IPS DF 4.7 (cell line): Measurements from ENCODE around the gene AXL.
"Not testable (repeated sequence)": the region's sequence is repeated elsewhere in the genome, so short reads cannot be mapped to it uniquely, and the experiment has no call there.

ENCODE experiments used
- DNase-seq: peaks from one replicate; pipeline ENCODE4 v3.0.0-alpha.2; 2013; ENCODE audit warnings: low spot score; ENCODE audit errors: extremely low read depth

AXL gene

GRCh38 chr19:41206456-41206855, 12.6 kb upstream of the AXL start:
- no peak for DNase-seq

DNA sequence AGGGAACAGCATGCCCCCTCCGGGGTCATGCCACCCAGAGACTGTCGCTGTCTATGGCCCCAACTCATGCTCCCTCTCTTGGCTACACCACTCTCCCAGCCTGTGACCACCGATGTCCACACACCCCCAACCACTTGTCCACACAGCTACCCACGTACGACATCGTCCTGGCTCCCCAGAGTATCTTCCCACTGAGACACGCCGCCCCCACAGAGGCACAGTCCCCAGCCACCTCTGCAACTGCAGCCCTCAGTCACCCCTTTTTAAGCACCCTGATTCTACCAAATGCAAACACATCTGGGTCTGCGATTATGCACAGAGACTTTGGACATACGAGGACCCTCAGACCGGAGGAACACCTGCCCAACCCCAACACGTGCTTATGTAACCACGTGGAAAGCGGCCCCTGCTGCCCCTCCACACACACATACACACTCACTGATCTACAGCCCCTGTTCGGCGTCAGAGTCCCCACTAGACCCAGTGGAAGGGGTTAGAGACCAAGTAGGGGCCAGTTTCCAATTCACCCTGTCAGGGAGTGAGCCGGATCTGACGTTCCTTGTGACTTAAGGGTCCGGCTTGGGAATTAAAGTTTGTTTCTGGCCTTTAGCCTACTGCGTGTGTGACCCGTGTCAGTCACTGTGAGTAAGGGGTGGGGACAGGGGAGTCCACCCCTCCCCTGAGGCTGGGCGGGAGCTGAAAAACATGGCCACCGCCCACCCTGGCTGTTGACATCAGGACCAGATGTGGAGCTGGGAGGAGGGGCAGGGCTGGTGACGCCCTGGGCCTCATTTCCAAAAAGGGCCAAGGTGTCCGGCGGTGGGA, 11.9 kb upstream of the AXL start:
- DNase-seq, result no peak

GRCh38 chr19:41214161-41214560, 4.9 kb upstream of the AXL start:
- DNase-seq, result no peak

GRCh38 chr19:41217741-41218140, 1.3 kb upstream of the AXL start:
- DNase-seq, result no peak

GRCh38 chr19:41218249-41218614, 791 bp upstream of the AXL start:
- DNase-seq, result no peak

DNA sequence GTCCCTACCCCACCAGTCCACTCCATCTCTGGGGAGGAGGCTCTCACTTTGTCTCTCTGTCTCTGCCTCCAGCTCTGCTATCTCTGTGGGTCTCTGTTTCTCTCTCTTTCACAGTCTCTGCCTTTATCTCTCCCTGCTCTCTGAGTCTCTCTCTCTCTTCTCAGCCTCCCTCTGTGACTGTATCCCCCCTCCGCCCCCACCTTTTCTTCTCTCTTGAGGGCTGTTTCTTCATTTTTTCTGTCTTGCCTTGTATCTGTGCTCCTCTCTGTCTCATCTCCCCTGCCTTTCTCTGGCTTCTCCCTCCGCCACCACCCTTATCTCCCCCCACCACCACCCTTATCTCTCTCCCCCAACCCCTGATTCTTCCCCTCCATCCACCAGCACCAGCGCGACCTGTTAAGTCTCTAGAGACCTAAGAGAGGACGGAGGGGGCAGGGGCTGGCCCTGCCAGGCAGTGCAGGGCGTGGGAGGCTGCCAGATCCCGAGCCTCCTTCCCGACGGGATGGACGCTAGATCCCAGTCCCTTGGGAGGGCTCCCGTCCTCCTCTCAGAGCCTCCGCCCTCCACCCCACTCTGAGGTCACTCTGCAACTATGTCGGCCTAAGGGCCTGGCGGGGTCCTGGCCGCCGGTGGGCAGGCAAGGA, 1.0 kb downstream of the AXL start:
- DNase-seq, result no peak

DNA sequence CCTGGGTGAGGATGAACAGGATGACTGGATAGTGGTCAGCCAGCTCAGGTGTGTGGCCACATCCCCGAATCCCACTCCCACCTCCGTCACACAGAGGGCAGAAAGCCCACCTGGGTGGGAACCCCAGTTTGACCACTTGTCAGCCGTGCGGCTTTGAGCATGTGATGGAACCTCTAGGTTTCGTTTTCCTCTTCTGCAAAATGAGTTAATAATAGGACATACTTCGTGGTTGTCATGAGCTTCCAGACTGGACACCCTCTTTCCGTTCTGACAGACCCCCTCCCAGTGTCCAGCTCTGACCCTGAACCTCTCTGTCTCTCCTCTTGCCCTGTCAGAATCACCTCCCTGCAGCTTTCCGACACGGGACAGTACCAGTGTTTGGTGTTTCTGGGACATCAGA, 1.8 kb downstream of the AXL start:
- DNase-seq, result no peak

DNA sequence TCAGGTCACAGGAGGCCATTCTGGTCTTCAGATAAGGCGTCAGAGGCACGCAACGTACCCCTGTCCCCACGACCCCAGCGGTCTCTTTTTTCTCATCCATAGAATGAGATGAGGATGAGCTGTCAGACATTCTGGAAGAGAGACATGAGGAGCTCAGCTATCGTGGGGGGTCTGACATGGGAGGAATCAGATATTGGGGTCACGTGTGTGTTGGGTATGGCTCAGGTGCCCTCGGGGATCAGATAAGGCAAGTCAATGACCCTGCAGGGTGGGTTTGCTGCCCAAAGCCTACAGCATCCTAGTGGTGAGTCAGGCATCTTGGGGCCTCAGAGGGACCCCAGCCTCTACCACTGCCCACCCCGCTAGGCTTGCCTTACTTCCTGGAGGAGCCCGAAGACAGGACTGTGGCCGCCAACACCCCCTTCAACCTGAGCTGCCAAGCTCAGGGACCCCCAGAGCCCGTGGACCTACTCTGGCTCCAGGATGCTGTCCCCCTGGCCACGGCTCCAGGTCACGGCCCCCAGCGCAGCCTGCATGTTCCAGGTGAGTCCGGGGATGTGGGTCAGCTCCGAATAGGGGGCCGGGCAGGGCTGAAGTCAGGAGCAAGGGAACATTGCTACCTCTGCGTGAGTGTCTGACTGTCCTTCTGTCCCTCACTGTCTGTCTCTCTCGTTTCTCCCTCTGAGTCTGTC, 2.6 kb downstream of the AXL start:
- DNase-seq, result no peak

- DNase-seq, result no peak
Measured at GRCh38 chr19:41222240-41222639, 3.2 kb downstream of the AXL start.

- no peak for DNase-seq
Measured at GRCh38 chr19:41223431-41224234, 4.6 kb downstream of the AXL start.

DNA sequence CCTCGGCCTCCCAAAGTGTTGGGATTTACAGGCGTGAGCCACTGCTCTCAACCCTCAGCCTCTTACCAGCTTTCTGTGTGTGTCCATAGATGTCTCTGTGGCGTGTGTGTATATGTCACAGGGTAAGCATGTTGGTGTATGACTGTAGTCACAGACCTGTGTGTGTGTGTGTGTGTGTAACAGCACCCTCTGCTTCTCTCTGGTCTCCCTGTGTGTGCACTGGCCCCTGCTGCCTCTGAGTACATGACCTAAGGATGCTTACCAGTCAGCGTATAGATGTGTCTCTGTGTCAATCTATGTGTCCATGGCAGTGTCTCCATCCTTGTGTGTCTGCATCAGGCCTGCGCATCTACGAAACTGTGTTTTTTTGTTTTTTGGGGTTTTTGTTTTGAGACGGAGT, 5.6 kb downstream of the AXL start:
- DNase-seq, result no peak

DNA sequence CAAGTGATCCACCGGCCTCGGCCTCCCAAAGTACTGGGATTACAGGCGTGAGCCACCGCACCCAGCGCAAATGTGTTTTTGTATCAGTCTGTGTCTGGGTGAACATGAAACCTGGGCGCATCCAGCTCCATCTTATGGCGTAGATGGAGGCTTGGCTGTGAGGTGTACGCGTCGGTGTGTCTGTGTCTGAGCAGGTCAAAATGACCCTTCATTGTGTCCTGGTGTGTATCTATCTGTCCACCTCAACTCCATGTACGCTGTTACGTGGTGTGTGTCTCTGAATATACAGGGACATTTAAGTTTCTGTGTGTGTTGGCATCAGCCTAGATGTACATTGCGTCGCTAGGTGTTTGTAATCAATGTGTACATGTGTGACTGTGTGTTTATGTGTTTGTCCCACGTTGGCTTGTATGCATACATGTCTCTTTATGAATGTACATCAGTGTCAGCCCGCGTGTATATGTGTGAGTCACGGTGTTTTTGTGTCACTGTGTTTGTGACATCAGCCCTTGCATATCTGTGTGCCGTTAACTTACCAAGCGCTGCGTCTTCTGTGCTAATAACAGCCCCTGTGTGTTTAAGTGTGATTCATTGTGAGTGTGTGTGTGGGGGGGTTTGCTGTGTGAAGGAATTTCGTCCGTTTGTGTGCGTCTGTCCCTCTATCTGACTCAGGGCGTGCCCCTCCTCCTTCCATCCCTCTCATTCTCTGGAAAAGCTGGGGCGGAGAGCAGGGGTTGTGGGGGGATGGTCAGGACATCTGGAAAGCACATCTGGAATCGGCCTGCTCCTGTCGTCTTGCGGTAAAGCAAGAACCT, 6.4 kb downstream of the AXL start:
- DNase-seq, result no peak

GRCh38 chr19:41226053-41226873, 7.2 kb downstream of the AXL start:
- DNase-seq, result no peak

DNA sequence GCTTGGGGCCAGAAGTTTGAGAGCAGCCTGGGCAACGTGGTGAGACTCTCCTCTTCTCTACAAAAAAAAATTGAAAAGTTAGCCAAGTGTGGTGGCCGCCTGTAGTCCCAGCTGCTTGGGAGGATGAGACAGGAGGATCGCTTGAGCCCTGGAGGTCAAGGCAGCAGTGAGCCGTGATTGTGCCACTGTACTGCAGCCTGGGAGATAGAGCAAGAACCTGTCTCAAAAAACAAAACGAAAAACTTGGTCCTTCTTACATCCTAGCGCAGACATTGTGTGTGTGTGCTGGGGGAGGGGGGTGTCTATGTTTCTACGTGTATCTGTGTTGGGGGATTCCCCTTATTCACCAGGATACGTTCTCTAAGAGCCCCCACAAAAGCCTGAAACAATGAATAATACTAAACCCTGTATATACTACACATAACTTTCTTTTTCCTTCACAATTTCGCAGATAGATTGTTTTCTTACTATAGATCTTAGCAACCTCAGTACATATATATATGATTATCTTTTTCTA, 7.9 kb downstream of the AXL start:
- no peak for DNase-seq

DNA sequence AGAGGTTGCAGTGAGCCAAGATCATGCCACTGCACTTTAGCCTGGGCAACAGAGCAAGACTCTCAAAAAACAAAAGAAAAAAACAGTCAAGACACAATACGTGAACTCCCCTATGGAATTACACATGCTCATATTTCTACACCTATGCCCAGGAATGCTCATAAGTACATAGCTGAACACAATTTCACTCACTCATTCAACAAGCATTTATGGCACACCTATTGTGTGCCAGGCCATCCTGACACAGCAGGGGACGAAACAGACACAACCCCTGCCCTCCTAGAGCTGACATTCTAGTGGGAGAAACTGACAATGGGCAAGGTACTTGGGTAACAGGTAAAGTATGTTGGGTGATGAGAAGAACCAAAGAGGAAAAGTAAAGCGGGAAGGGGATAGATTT, 9.5 kb downstream of the AXL start:
- no peak for DNase-seq

DNA sequence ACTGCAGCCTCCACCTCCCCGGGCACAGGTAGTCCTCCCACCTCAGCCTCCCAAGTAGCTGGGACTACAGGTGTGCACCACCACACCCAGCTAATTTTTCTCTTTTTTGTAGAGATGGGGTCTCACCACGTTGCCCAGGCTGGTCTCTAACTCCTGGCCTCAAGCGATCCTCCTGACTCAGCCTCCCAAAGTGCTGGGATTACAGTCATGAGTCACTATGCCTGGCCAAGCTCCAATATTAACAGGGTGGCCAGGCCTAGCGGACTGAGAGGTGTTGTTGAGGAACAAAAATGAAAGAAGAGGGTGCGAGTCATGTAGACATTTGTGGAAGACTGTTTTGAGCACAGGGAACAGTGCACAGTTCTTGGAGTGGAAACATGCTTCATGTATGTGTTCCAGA, 10.3 kb downstream of the AXL start:
- DNase-seq, result not testable (repeated sequence)

GRCh38 chr19:41230067-41230857, 11.2 kb downstream of the AXL start:
- no peak for DNase-seq

DNA sequence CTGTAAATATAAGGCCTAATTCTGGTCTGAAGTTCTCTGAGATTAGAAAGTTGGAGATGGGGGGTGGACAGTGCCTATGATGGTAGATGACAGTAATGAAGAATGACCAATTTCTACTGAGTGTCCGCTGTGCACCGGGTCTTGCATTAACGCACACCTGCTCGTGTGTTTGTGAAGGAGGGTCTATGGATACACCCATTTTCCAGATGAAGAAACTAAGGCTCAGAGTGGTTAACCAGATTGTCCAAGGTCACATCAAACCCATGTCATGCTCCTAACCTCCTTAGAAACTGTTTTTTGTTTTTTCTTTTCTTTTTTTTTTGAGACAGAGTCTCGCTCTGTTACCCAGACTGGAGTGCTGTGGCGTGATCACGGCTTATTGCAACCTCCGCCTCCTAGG, 13.7 kb downstream of the AXL start:
- no peak for DNase-seq

DNA sequence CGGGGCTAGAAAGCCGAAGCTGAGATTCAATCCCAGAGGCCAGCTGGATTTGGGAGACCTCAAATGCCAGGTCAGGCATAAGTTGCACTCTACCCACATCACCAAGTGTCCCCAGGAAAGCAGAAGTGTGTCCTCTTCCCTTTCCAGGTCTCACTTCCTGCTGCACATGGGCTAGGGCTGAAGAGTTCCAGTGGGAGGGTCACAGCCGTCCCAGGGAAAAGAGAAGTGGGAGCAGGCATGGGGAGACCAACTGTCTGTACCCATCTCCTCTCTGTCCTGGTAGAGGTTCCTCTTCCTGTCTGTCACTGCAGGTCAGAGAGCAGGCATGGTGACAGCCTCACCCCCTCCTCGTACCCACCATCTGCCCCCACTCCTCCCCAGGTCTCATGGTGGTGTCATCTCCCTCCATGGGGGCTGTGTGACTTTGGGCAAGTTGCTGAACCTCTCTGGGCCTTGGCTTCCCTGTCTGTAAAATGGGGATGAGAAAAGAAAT, 14.8 kb downstream of the AXL start:
- no peak for DNase-seq
